SK-N-SH (cell line): ENCODE data around the gene PSMB1.

Experiments used
- EP300 ChIP-seq, 2 experiments: IDR thresholded peaks; 2 replicates each; pipeline versions ENCODE4 v1.4.0 to v1.6.1; 2012; ENCODE audit warnings: borderline replicate concordance in 1 of 2, low read depth in 1 of 2, low read length in 1 of 2
- EZH2phosphoT487 ChIP-seq: fragments of 200-600 bp; sonication (generic); IDR thresholded peaks from 2 replicates; pipeline ENCODE4 v1.6.1; 2017; ENCODE audit warnings: low read depth, mixed run types, mild to moderate bottlenecking, antibody characterized with exemption, moderate library complexity, borderline replicate concordance
- JUND ChIP-seq: IDR thresholded peaks from 2 replicates; pipeline ENCODE4 v1.4.0; 2012
- NRF1 ChIP-seq: IDR thresholded peaks from 2 replicates; pipeline ENCODE4 v1.6.1; 2012; ENCODE audit warnings: low read depth, mild to moderate bottlenecking, low read length
- POLR2AphosphoS5 ChIP-seq: IDR thresholded peaks from 2 replicates; pipeline ENCODE4 v1.6.1; 2012; ENCODE audit warnings: low read depth, low read length
- TAF1 ChIP-seq: IDR thresholded peaks from 2 replicates; pipeline ENCODE4 v1.6.1; 2012; ENCODE audit warnings: low read depth, mild to moderate bottlenecking, low read length, moderate library complexity, borderline replicate concordance
- TF ChIP-seq, protein P1 (sequence below): IDR thresholded peaks from 2 replicates; pipeline ENCODE4 v1.4.0; 2012; ENCODE audit warnings: low read depth, borderline replicate concordance
- TF ChIP-seq, protein P2 (sequence below): fragments of 200-600 bp; sonication (generic); IDR thresholded peaks from 2 replicates; pipeline ENCODE4 v1.6.1; 2017; ENCODE audit warnings: antibody characterized with exemption, mild to moderate bottlenecking, moderate library complexity

DNA sequence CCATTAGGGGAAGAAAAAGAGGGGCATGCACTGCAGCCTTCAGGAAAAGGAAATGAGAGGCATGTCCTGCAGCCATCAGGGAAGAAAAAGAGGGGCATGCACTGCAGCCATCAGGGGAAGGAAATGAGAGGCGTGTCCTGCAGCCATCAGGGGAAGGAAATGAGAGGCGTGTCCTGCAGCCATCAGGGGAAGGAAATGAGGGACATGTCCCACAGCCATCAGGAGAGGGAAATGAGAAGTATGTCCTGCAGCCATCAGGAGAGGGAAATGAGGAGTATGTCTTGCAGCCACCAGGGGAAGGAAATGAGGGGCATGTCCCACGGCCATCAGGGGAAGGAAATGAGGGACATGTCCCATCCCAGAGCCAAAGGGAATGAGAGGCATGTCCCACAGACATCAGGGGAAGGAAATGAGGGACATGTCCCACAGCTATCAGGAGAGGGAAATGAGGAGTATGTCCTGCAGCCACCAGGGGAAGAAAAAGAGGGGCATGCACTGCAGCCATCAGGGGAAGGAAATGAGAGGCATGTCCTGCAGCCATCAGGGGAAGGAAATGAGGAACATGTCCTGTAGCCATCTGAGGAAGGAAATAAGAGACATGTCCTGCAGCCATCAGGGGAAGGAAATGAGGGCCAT is 52.0 kb downstream of the PSMB1 start:
- TF ChIP-seq EP300 (IDR thresholded peaks at IDR 0.05; ENCODE audit: borderline replicate concordance in 1 of 2, low read depth in 1 of 2, low read length in 1 of 2) (no peak), TAF1 (no peak), JUND (no peak), EZH2phosphoT487 (no peak), NRF1 (no peak), POLR2AphosphoS5 (no peak)
- TF ChIP-seq, protein P1, sequence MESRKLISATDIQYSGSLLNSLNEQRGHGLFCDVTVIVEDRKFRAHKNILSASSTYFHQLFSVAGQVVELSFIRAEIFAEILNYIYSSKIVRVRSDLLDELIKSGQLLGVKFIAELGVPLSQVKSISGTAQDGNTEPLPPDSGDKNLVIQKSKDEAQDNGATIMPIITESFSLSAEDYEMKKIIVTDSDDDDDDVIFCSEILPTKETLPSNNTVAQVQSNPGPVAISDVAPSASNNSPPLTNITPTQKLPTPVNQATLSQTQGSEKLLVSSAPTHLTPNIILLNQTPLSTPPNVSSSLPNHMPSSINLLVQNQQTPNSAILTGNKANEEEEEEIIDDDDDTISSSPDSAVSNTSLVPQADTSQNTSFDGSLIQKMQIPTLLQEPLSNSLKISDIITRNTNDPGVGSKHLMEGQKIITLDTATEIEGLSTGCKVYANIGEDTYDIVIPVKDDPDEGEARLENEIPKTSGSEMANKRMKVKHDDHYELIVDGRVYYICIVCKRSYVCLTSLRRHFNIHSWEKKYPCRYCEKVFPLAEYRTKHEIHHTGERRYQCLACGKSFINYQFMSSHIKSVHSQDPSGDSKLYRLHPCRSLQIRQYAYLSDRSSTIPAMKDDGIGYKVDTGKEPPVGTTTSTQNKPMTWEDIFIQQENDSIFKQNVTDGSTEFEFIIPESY, result no peak
- TF ChIP-seq, protein P2, sequence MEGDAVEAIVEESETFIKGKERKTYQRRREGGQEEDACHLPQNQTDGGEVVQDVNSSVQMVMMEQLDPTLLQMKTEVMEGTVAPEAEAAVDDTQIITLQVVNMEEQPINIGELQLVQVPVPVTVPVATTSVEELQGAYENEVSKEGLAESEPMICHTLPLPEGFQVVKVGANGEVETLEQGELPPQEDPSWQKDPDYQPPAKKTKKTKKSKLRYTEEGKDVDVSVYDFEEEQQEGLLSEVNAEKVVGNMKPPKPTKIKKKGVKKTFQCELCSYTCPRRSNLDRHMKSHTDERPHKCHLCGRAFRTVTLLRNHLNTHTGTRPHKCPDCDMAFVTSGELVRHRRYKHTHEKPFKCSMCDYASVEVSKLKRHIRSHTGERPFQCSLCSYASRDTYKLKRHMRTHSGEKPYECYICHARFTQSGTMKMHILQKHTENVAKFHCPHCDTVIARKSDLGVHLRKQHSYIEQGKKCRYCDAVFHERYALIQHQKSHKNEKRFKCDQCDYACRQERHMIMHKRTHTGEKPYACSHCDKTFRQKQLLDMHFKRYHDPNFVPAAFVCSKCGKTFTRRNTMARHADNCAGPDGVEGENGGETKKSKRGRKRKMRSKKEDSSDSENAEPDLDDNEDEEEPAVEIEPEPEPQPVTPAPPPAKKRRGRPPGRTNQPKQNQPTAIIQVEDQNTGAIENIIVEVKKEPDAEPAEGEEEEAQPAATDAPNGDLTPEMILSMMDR, result no peak
